HT-29 (cell line): Measurements from ENCODE around the gene CUL4B. TPM values are rescaled to one million over a fixed set of nuclear protein-coding genes. Genes with fewer than 3 reads are reported as not detected.
"Not testable (repeated sequence)": the region's sequence is repeated elsewhere in the genome, so short reads cannot be mapped to it uniquely, and the experiment has no call there.

Experiments
- DNase-seq: peaks from one replicate; pipeline ENCODE4 v3.0.0-alpha.2; 2015; ENCODE audit warnings: low spot score
- total RNA-seq: library from RNA; depleted of rRNA; stranded (reverse); fragments of >200 nt; shearing (Covaris generic); gene quantifications from 2 replicates; pipeline ENCODE4 v1.2.3, GENCODE V29; 2014; rRNA removed

Gene CUL4B
- total RNA-seq, result 8.5 and 9.4 TPM in 2 replicates

DNA sequence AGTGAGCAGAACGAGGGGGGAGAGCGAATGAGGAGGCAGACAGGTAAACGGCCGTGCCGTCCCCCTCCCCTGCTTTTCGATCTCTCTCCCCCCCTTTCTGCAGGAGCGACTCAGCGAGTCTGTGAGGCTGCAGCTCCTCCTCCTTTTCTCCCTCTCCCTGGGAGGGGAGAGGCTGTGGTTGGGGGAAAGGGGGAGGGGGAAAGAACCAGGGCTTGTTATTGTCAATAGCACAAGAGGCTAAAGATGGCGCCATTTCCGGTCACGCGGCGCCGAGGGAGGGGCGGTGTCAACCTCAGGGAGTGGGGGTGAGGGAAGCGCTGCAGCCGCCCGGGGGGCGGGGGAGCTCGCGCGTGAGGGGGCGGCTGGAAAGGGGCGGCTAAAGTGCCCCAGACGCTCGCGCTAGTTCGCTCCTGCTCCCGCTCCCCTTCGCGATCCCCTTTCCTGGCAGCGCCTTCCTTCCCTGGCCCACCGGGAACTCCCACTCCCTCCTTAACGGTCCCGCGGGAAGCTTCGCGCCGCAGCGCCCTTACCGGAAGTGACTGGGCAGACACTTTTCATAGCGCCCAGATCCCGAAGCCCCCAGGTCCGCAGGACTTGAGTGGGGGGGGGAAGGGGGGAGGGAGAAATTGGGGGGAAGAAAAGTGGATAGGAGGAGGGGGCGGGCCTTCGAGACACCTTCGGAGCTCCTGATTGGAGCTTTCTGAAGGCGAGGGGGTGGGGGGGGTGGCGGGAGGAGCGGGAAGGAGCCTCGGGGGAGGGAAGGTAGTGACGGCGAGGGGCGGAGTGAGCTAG, at the start of gene CUL4B:
CUL4B (minus strand) TSS at position 121 of the 792 bp plus-strand sequence. CDS start 324 bp downstream, outside the sequence.
- peak; percentile 90 for DNase-seq

DNA sequence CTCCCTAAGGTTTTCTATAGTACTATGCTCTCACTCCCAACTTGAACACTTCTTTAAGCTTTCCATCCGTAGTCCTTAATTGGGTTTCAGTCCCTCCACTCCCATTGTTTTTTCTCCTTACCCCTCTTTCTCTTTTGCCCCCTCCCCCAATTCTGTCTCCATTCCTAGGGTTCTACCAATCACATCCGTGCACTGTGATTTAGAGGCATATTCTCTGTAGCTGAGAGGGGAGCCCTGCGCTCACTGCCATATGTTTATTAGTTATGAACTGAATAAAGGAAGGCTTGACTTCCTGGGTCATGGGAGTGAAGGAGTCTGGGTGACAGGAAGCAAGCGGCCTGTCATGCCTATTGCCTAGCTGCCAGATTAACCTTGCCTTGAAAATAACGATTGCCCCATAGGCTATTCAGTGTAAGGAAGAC, 43.6 kb upstream of the CUL4B start:
- DNase-seq, result peak; percentile 50

DNA sequence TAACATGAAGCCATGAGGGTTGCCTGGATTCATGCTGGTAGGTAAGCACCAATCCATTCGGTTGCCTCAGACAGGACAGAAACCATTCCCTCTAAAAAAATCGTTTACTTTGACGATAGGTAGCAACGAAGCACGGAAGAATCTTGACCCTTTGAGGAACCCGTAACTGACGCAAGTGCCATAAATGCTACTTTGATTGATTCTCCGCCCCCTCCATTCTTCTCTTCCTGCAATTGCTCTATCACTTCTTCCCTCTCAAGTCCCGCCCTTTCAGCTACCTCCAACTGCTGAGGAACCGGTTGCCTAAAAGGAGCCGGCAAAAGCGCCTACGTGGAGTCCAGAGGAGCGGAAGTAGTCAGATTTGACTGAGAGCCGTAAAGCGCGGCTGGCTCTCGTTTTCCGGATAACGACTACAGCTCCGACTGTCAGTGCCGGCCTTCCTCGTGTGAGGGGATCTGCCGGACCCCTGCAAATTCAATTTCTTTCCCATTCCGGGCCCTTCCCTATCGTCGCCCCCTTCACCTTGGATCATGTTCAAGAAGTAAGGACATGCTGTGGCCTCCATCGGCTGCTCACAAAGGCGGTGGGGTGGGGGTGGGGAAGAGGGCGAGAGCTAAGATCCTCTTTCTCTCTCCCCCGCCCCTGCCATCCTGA, 43.1 kb upstream of the CUL4B start, which contains the start of gene MCTS1:
MCTS1 (plus strand) TSS at position 395 of the 654 bp plus-strand sequence; CDS start at position 531, 136 bp downstream.
- DNase-seq, result peak; percentile 85

DNA sequence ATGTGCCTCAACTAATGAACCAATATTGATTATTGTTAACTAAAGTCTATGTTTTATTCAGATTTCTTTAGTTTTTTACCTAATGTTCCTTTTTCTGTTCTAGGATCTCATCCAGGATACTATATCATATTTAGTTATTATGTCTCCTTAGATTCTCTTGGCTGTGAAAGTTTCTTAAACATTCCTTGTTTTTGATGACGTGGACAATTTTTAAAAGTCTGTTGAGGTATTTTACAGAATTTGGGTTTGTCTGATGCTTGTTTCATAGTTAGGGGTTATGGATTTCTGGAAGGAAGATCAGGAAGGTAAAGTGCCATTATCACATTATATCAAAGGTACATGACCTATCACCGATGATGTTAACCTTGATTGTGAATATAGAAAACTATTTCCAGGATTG, 24.9 kb upstream of the CUL4B start:
- DNase-seq, result no peak

DNA sequence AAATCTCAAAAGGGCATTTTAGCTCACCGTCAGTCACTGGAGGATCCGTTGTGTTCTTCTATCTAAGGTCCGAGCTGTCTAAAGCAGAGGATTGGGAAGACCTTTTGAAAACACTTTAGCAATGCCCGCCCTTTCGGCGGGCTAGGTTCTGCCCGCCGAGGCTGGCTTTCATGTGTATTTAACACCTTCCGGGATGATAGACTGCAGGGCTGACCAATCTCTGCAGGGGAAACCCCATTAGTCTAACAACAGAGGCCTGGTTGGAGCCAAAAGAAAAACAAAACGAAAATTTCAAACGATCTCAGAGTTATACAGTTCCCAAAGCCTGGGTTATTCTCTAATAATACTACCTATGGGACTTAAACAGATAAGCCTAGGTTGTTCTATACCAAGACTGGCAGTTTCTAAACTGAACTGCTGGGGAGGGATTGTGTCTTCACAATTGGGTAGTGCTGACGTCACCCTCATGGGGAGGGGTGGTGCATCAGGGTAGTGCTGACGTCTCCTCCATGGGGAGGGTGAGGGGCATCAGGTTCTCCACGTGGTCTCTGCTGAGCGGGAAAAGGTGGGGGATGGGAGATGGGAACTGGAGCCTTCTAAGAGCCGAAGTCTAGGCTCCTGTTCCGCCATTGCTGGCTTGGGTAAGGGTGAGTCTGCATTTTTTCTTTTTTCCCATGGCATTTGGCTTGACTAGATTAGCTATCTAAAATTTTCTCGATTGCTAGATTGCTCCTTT, 14.8 kb upstream of the CUL4B start:
- DNase-seq, result no peak

GRCh38 chrX:120573806-120574205, 13.0 kb upstream of the CUL4B start:
- not testable (repeated sequence) for DNase-seq

DNA sequence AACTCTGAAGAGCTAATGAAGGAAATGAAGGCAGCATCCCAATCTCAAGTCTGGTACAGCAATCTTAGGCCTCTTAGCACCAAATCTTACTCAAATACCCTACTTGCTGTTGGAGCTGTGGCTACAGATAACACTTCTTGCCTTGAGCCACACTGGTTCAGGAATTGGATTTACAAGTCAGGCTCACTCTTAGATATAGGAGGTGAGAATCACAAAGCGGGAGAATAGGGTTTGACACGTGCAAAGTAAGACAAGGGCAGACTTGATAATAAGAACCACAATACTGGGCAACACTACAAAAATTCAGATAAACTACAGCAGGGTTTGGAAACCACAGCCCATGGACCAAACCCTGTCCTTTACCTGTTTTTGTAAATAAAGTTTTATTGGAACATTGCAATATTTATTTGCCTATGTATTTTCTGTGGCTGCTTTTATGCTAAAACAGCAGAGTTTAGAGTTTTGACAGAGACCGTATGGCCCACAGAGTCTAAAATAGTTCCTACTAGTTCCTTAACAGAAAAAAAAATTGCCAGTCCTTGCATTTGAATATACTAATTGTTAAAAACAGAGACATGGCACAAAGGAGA, 9.3 kb upstream of the CUL4B start:
- no peak for DNase-seq

DNA sequence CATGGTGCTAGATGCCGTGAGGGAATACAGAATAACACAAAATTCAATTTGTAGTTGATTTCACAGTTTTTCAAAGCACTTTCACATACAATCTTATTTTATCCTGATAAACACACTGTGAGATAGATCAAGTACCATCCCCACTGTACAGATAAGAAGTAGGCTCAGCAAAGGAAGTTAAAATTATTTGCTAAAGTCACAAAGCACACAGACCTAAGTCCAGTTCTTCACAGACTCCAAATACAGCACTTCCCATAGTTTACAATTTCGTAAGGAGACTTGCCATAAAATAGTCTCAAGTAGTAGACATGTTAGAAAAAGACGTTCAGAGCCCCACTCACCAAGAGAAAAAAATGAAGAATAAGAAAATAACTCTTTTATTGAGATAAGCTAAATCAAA, 7.8 kb upstream of the CUL4B start:
- no peak for DNase-seq

DNA sequence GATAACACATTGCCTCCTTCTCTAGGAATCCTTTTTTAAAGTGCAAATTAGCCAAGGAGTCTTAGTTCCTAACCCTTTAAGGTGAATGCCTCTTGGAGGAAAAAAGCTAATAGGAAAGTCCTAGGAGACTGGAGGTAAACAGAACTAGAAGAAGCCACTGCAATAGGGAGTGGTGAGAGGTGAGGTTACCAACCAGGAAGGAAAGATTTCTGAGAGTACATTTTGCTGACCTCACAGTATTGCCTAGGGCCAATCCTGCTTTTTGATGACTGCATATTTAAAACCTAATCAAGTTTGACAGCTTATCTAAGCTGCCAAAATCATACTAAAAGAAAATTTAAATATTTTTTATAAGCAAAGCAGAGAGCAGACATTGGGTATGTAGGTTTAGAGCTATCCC, 7.3 kb upstream of the CUL4B start:
- DNase-seq, result no peak

GRCh38 chrX:120566817-120567216, 6.1 kb upstream of the CUL4B start:
- no peak for DNase-seq

DNA sequence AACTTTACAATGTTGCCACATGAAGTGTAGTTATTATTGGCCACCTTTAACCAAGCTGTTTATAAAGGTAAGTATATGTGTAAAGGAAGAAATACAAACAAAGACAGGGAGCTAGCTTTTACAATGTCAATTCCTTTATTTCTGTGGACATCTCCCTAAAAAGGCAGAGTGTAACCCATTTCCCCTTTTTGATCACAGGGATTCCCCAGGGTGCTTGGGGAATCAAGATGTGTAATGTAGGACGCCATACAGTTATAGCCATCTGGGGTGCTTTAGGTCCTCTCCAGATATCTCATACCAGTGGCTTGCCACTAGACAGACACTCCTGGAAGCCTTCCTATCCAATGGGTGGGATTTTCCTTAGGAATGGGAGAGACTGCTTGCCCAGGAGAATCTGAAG, 4.2 kb upstream of the CUL4B start:
- no peak for DNase-seq

- DNase-seq, result no peak
These were observed 1.8 kb upstream of the CUL4B start for GRCh38 chrX:120562569-120562926.

- DNase-seq, result peak; percentile 3
These were observed 1.1 kb upstream of the CUL4B start for GRCh38 chrX:120561634-120562568.

GRCh38 chrX:120560405-120560841, 339 bp downstream of the CUL4B start:
- peak; percentile 51 for DNase-seq

DNA sequence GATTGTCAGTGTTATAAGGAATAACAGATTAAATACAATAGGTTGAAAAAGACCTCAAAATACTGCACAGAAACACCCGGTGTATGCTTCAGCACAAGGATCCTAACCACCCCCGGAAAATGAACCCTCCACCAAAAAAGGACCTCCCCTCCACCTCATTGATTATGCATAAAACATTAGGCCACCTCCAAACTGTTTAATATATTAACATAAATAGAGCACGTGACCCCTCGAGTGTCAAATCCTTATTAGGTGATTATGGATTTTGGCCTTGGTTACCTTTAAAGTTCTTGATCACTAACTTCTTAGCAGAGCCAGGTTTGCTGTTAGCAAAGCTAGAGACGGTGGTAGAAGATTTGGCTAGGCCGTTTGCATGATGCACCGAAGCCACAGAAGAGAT, 958 bp downstream of the CUL4B start:
- DNase-seq, result no peak

DNA sequence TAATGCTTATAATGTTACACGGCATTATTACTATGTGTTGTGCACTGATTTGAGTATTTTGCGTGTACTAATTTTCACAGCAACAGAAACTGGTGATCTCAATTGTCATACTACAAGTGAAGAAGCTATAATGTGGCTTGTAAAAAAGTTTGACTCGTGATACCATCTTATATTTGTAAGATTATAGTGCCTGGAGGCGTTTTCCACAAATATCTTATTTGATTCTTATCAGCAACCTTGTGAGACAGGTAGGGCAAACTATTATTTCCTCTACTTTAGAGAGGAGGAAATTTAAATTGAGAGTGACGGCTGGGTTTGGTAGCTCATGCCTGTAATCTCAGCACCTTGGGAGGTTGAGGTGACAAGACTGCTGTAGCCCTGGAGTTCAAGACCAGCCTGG, 4.5 kb downstream of the CUL4B start:
- no peak for DNase-seq

- DNase-seq, result peak; percentile 66
These were observed 11.0 kb downstream of the CUL4B start for GRCh38 chrX:120549483-120550452.

DNA sequence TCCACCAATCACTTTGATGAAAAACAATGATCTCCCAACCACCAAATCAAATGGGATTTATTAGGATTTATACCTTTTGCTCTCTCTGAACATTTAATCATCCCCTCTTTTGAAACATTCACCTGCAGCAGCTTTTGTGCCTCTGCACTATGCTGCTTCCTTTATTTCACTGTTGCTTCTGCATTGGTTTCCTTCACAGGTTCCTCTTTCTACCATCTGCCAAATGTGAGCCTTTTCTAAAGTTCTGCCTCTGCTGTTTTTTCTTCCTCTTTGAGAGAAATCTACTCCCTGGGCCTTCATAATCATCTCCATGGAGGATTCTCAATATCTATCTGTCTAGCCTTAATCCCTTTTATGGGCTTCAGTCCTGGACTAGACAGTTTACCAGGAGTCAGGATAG, 24.7 kb downstream of the CUL4B start:
- DNase-seq, result no peak

DNA sequence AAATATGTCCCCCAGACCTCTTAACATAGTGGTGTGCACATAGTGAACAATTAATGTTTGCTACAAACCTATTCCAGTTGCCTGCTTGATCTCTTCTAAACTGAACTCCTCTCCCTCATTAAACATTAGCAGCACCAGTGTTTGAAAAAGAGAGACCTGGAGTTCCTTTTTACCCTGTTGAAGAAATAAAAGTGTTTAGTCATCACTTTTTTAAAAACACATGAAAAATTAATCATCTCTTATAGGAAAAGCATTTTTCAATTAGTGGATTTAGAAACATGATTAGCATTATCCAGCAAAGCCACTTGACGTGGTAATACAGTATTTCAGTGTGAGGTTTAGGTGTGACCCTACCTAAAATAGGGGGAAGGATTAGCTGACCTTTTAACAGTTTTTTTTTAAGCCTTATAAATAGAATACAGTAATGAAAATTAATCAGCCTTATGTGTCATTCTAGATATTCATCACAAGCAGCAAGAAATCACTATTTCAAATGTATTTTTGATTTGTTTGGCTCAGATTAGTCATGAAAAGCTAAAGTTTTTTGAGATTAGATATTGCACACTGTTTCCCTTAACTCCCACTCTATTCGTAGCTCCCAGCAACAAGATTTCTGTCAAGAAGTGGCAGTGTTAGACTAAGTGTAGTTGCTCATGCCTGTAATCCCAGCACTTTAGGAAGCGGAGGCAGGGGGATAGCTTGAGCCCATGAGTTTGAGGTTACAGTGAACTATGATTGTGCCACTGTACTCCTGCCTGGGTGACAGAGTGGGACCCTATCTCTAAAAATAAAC, 26.2 kb downstream of the CUL4B start:
- no peak for DNase-seq
